GM23338 (cell line): ENCODE data around the gene ZNF511. TPM values are rescaled to one million over a fixed set of nuclear protein-coding genes. Genes with fewer than 3 reads are reported as not detected.

Source experiments
- ATAC-seq: fragments of 200-7000 bp; cut with Tn5 transposase; 3 replicates; pipeline ENCODE4 v1.9.1; 2020
- DNase-seq: peaks from one replicate; pipeline ENCODE4 v3.0.0-alpha.2; 2015; ENCODE audit warnings: low spot score
- H2AFZ ChIP-seq: fragments of 200-600 bp; sonication (generic); 2 replicates; pipeline ENCODE4 v1.8.0; 2016; ENCODE audit warnings: antibody characterized with exemption, mild to moderate bottlenecking, moderate library complexity
- H3F3A ChIP-seq: fragments of 200-600 bp; sonication (generic); replicated peaks from 2 replicates; pipeline ENCODE4 v1.8.0; 2017; ENCODE audit warnings: antibody characterized with exemption, mixed run types, low read depth
- H3K27ac ChIP-seq: fragments of 200-600 bp; sonication (generic); 2 replicates; pipeline ENCODE4 v1.6.1; 2016; ENCODE audit warnings: low read depth
- H3K27me3 ChIP-seq: fragments of 200-600 bp; sonication (generic); 2 replicates; pipeline ENCODE4 v1.8.0; 2016; ENCODE audit warnings: mild to moderate bottlenecking, mixed run types, moderate library complexity; ENCODE audit not compliant: insufficient read depth
- H3K36me3 ChIP-seq: fragments of 200-600 bp; sonication (generic); 2 replicates; pipeline ENCODE4 v1.8.0; 2016; ENCODE audit warnings: mild to moderate bottlenecking; ENCODE audit not compliant: insufficient read depth
- H3K4me1 ChIP-seq: fragments of 200-600 bp; sonication (generic); 2 replicates; pipeline ENCODE4 v1.8.0; 2016; ENCODE audit warnings: mild to moderate bottlenecking, moderate library complexity; ENCODE audit not compliant: insufficient read depth
- H3K4me2 ChIP-seq: fragments of 200-600 bp; sonication (generic); 2 replicates; pipeline ENCODE4 v1.7.1; 2017; ENCODE audit warnings: mixed run types
- H3K4me3 ChIP-seq: fragments of 200-600 bp; sonication (generic); 2 replicates; pipeline ENCODE4 v1.6.1; 2016; ENCODE audit warnings: mixed run types
- H3K79me2 ChIP-seq: fragments of 200-600 bp; sonication (generic); replicated peaks from 2 replicates; pipeline ENCODE4 v1.8.0; 2017; ENCODE audit warnings: mild to moderate bottlenecking; ENCODE audit not compliant: insufficient read depth
- H3K9me2 ChIP-seq: fragments of 200-600 bp; sonication (generic); 2 replicates; pipeline ENCODE4 v1.8.0; 2017; ENCODE audit not compliant: insufficient read depth
- H4K20me1 ChIP-seq: fragments of 200-600 bp; sonication (generic); replicated peaks from 2 replicates; pipeline ENCODE4 v1.8.0; 2017; ENCODE audit warnings: mild to moderate bottlenecking; ENCODE audit not compliant: insufficient read depth
- H3K27ac Mint-ChIP-seq: 2 replicates; pipeline ENCODE4 v1.8.0; 2020; ENCODE audit warnings: inconsistent platforms, mild to moderate bottlenecking, moderate library complexity, mixed read lengths
- H3K27me3 Mint-ChIP-seq: 3 replicates; pipeline ENCODE4 v1.8.0; 2022; ENCODE audit warnings: low read depth, mild to moderate bottlenecking, moderate library complexity, mixed read lengths, inconsistent platforms; ENCODE audit not compliant: insufficient read depth, poor library complexity
- H3K36me3 Mint-ChIP-seq: 3 replicates; pipeline ENCODE4 v1.8.0; 2021; ENCODE audit warnings: low read depth, mild to moderate bottlenecking, inconsistent platforms, moderate library complexity, mixed read lengths
- H3K4me1 Mint-ChIP-seq: 3 replicates; pipeline ENCODE4 v1.8.0; 2020; ENCODE audit warnings: mild to moderate bottlenecking, inconsistent platforms, mixed read lengths
- H3K4me3 Mint-ChIP-seq: 3 replicates; pipeline ENCODE4 v1.8.0; 2021; ENCODE audit warnings: moderate library complexity, mild to moderate bottlenecking, inconsistent platforms, mixed read lengths
- H3K9me3 Mint-ChIP-seq: 3 replicates; pipeline ENCODE4 v1.8.0; 2020; ENCODE audit warnings: moderate library complexity, mild to moderate bottlenecking, inconsistent platforms, mixed read lengths
- CTCF ChIP-seq, 2 experiments: fragments of 200-600 bp in 1 of 2; sonication (generic) in 1 of 2; conservative IDR thresholded peaks; 2 replicates each; pipeline versions ENCODE4 v1.5.1 to v1.6.1; 2016 to 2017; ENCODE audit warnings: antibody characterized with exemption in 2 of 2, low read depth in 2 of 2, mild to moderate bottlenecking in 2 of 2, moderate library complexity in 1 of 2
- ETS1 ChIP-seq: IDR thresholded peaks from 2 replicates; pipeline ENCODE4 v1.6.1; 2016; ENCODE audit warnings: antibody characterized with exemption
- EZH2 ChIP-seq: fragments of 200-600 bp; sonication (generic); IDR thresholded peaks from one replicate; pipeline ENCODE4 v1.8.0; 2017; ENCODE audit warnings: antibody characterized with exemption, mild to moderate bottlenecking, low read depth; ENCODE audit not compliant: unreplicated experiment
- EZH2phosphoT487 ChIP-seq: fragments of 200-600 bp; sonication (generic); IDR thresholded peaks from one replicate; pipeline ENCODE4 v1.8.1; 2018; ENCODE audit warnings: antibody characterized with exemption; ENCODE audit not compliant: unreplicated experiment
- JUNB ChIP-seq: IDR thresholded peaks from one replicate; pipeline ENCODE4 v1.6.1; 2016; ENCODE audit warnings: antibody characterized with exemption; ENCODE audit not compliant: unreplicated experiment
- STAT1 ChIP-seq: IDR thresholded peaks from one replicate; pipeline ENCODE4 v1.6.1; 2016; ENCODE audit warnings: antibody characterized with exemption; ENCODE audit not compliant: unreplicated experiment
- ZNF462 ChIP-seq: fragments of 250-450 bp; sonication (Bioruptor Pico); IDR thresholded peaks from 2 replicates; pipeline ENCODE4 v1.5.0; 2020; ENCODE audit warnings: mild to moderate bottlenecking, moderate library complexity
- polyA plus RNA-seq: library from polyadenylated mRNA; unstranded; fragments of >200 nt; fragmentation: Nextera tagmentation; extraction: Ambion mirVana; gene quantifications from 2 replicates; pipeline ENCODE4 v1.2.1, GENCODE V29; 2016
- total RNA-seq: library from RNA; depleted of rRNA; stranded (reverse); fragments of >200 nt; shearing (Covaris generic); gene quantifications from 2 replicates; pipeline ENCODE4 v1.2.3, GENCODE V29; 2014

The ZNF511 gene
- total and polyA plus RNA-seq, 2 experiments from 2014 or later = 41.3 to 104 TPM

GRCh38 chr10:133263674-133264073 lies 45.0 kb upstream of the ZNF511 start (continued):
- TF ChIP-seq ZNF462 = no peak

GRCh38 chr10:133264461-133264860 lies 44.3 kb upstream of the ZNF511 start:
- no peaks in the 10 kb centered on the region for H3K9me2 ChIP-seq
- no peak overlapping the region for H3K27ac ChIP-seq
- Mint-ChIP-seq H3K27ac (no peak overlapping the region), H3K27me3 (peaks cover 18% of the 10 kb centered on the region), H3K36me3 (peaks cover 3% of the 10 kb centered on the region; the same call in 1 of the 3 replicates), H3K9me3 (no peaks in the 10 kb centered on the region), H3K4me1 (no peaks in the 10 kb centered on the region; the same call in 1 of the 3 replicates), H3K4me3 (no peak overlapping the region)
- no peaks in the 10 kb centered on the region for H3K79me2 ChIP-seq
- H3K27me3 ChIP-seq = peaks cover 8% of the 10 kb centered on the region
- no peaks in the 10 kb centered on the region for H3F3A ChIP-seq
- H3K4me2 ChIP-seq = no peak overlapping the region
- H3K4me1 ChIP-seq = peaks cover 8% of the 10 kb centered on the region
- no peak overlapping the region for H3K4me3 ChIP-seq
- no peaks in the 10 kb centered on the region for H3K36me3 ChIP-seq
- no peaks in the 10 kb centered on the region for H4K20me1 ChIP-seq
- no peak overlapping the region for H2AFZ ChIP-seq
- DNase-seq (no peak), ATAC-seq (no peak)
- TF ChIP-seq EZH2phosphoT487 (no peak), ETS1 (no peak), JUNB (no peak), STAT1 (no peak), ZNF462 (no peak), EZH2 (no peak), CTCF (conservative IDR thresholded peaks at IDR 0.05; ENCODE audit: low read depth in 2 of 2) (no peak)
